Right kidney (tissue), 1 donor: ENCODE measurements around the gene SALL3.

Experiments
- DNase-seq: peaks from one replicate; pipeline ENCODE4 v3.0.0-alpha.2; 2016

The SALL3 gene

GRCh38 chr18:78965260-78965659 is 14.4 kb upstream of the SALL3 start:
- no peak for DNase-seq

GRCh38 chr18:78965917-78966792 is 13.5 kb upstream of the SALL3 start:
- no peak for DNase-seq

- DNase-seq = no peak
These were observed 12.9 kb upstream of the SALL3 start for GRCh38 chr18:78966793-78967106.

- no peak for DNase-seq
These were observed 11.9 kb upstream of the SALL3 start for GRCh38 chr18:78967692-78968091.

GRCh38 chr18:78969574-78970315 is 9.9 kb upstream of the SALL3 start:
- no peak for DNase-seq

- no peak for DNase-seq
These were observed 8.8 kb upstream of the SALL3 start for GRCh38 chr18:78970774-78971333.

GRCh38 chr18:78971511-78972245 is 7.9 kb upstream of the SALL3 start:
- DNase-seq = no peak

GRCh38 chr18:78972385-78972918 is 7.2 kb upstream of the SALL3 start:
- DNase-seq = no peak

GRCh38 chr18:78972930-78973331 is 6.7 kb upstream of the SALL3 start:
- DNase-seq = peak; percentile 45

GRCh38 chr18:78973357-78974083 is 6.1 kb upstream of the SALL3 start:
- no peak for DNase-seq

GRCh38 chr18:78974115-78974761 is 5.4 kb upstream of the SALL3 start:
- peak; percentile 61 for DNase-seq

- DNase-seq = peak; percentile 49
These were observed 4.3 kb upstream of the SALL3 start for GRCh38 chr18:78975292-78975691.

- no peak for DNase-seq
These were observed 3.8 kb upstream of the SALL3 start for GRCh38 chr18:78975699-78976335.

- peak; percentile 74 for DNase-seq
These were observed 2.6 kb upstream of the SALL3 start for GRCh38 chr18:78976765-78977636.

- peak; percentile 65 for DNase-seq
These were observed 1.8 kb upstream of the SALL3 start for GRCh38 chr18:78977637-78978348.

- DNase-seq = peak; percentile 83
These were observed 1.1 kb upstream of the SALL3 start for GRCh38 chr18:78978349-78979055.

GRCh38 chr18:78979056-78979729 is 425 bp upstream of the SALL3 start:
- peak; percentile 56 for DNase-seq
